HEK293 (cell line): ENCODE measurements around the gene HOXB9.

ENCODE experiments used
- CTCF ChIA-PET: fragments of 350-600 bp; formaldehyde crosslinking; extraction: SDS; loops from one replicate; lab custom pipeline; 2021; ENCODE audit warnings: antibody characterized with exemption; lab: Yijun Ruan, JAX
- POLR2A ChIA-PET: fragments of 300-600 bp; formaldehyde crosslinking; extraction: SDS; loops from one replicate; lab custom pipeline; 2020; ENCODE audit warnings: antibody characterized with exemption, inconsistent platforms; lab: Yijun Ruan, JAX
- H3K27ac ChIP-seq: fragments of 200-500 bp; sonication (Bioruptor generic); 2 replicates; pipeline ENCODE4 v1.5.1; 2014; ENCODE audit warnings: low read depth, low read length, control low read depth, inconsistent platforms; ENCODE audit errors: extremely low read depth
- H3K36me3 ChIP-seq, 2 experiments: fragments of 200-500 bp in 1 of 2; sonication (Bioruptor generic) in 1 of 2; 1 replicate in 1 of 2; 2 replicates in 1 of 2; pipeline ENCODE4 v1.5.1; 2014 to 2017; ENCODE audit warnings: inconsistent platforms in 2 of 2, low read length in 2 of 2; ENCODE audit not compliant: control insufficient read depth in 2 of 2, insufficient read depth in 1 of 2
- H3K4me1 ChIP-seq: fragments of 200-500 bp; sonication (Bioruptor generic); 2 replicates; pipeline ENCODE4 v1.5.1; 2014; ENCODE audit warnings: mild to moderate bottlenecking, low read length, inconsistent platforms; ENCODE audit not compliant: control insufficient read depth, insufficient read depth
- H3K4me3 ChIP-seq: 2 replicates; pipeline ENCODE4 v1.5.1; 2011; ENCODE audit warnings: low read depth, mild to moderate bottlenecking, control low read depth, low read length, moderate library complexity
- H3K9me3 ChIP-seq: fragments of 200-500 bp; sonication (Bioruptor generic); 2 replicates; pipeline ENCODE4 v1.5.1; 2014; ENCODE audit warnings: low read depth, low read length, inconsistent platforms; ENCODE audit not compliant: control insufficient read depth, insufficient read depth
- GLIS2 ChIP-seq: fragments of 450-650 bp; formaldehyde crosslinking; IDR thresholded peaks from 2 replicates; pipeline ENCODE4 v1.5.1; 2016; ENCODE audit warnings: missing biosample characterization, missing genetic modification characterization
- HOXA7 ChIP-seq: sonication (generic); formaldehyde crosslinking; IDR thresholded peaks from 2 replicates; pipeline ENCODE4 v1.8.1; 2022; ENCODE audit warnings: missing genetic modification reagents, borderline replicate concordance
- IKZF3 ChIP-seq: fragments of 450-650 bp; IDR thresholded peaks from 2 replicates; pipeline ENCODE4 v1.5.0; 2018; ENCODE audit warnings: missing biosample characterization, mild to moderate bottlenecking, missing genetic modification characterization, moderate library complexity
- PRDM6 ChIP-seq: fragments of 450-650 bp; formaldehyde crosslinking; IDR thresholded peaks from 2 replicates; pipeline ENCODE4 v1.5.1; 2017; ENCODE audit warnings: missing biosample characterization, missing genetic modification characterization
- ZBTB1 ChIP-seq: fragments of 450-650 bp; formaldehyde crosslinking; IDR thresholded peaks from 2 replicates; pipeline ENCODE4 v1.5.1; 2016; ENCODE audit warnings: missing biosample characterization, missing genetic modification characterization
- ZEB2 ChIP-seq: fragments of 450-650 bp; formaldehyde crosslinking; IDR thresholded peaks from 2 replicates; pipeline ENCODE4 v1.5.1; 2016; ENCODE audit warnings: missing biosample characterization, missing genetic modification characterization
- ZFP3 ChIP-seq: fragments of 450-650 bp; formaldehyde crosslinking; IDR thresholded peaks from 2 replicates; pipeline ENCODE4 v1.5.1; 2016; ENCODE audit warnings: low read depth, missing biosample characterization, missing genetic modification characterization
- ZFP69B ChIP-seq: fragments of 450-650 bp; formaldehyde crosslinking; IDR thresholded peaks from 2 replicates; pipeline ENCODE4 v1.5.1; 2016; ENCODE audit warnings: missing biosample characterization, missing genetic modification characterization
- ZNF121 ChIP-seq: fragments of 450-650 bp; formaldehyde crosslinking; IDR thresholded peaks from 2 replicates; pipeline ENCODE4 v1.5.1; 2016; ENCODE audit warnings: missing biosample characterization, missing genetic modification characterization
- ZNF148 ChIP-seq: fragments of 450-650 bp; formaldehyde crosslinking; IDR thresholded peaks from 2 replicates; pipeline ENCODE4 v1.5.0; 2017; ENCODE audit warnings: missing biosample characterization, missing genetic modification characterization, borderline replicate concordance
- ZNF174 ChIP-seq: fragments of 450-650 bp; formaldehyde crosslinking; IDR thresholded peaks from 2 replicates; pipeline ENCODE4 v1.5.0; 2017; ENCODE audit warnings: missing biosample characterization, mild to moderate bottlenecking, missing genetic modification characterization
- ZNF2 ChIP-seq: fragments of 450-650 bp; formaldehyde crosslinking; IDR thresholded peaks from 2 replicates; pipeline ENCODE4 v1.5.1; 2016; ENCODE audit warnings: missing biosample characterization, missing genetic modification characterization
- ZNF302 ChIP-seq: fragments of 450-650 bp; formaldehyde crosslinking; IDR thresholded peaks from 2 replicates; pipeline ENCODE4 v1.5.1; 2016; ENCODE audit warnings: missing biosample characterization, missing genetic modification characterization, low read depth
- ZNF341 ChIP-seq: fragments of 450-650 bp; formaldehyde crosslinking; IDR thresholded peaks from 2 replicates; pipeline ENCODE4; 2016; ENCODE audit warnings: low read depth, missing biosample characterization, missing genetic modification characterization
- ZNF354C ChIP-seq: fragments of 450-650 bp; formaldehyde crosslinking; IDR thresholded peaks from 2 replicates; pipeline ENCODE4 v1.5.1; 2016; ENCODE audit warnings: missing biosample characterization, missing genetic modification characterization, low read depth, borderline replicate concordance
- ZNF501 ChIP-seq: fragments of 450-650 bp; formaldehyde crosslinking; IDR thresholded peaks from 2 replicates; pipeline ENCODE4 v1.5.1; 2016; ENCODE audit warnings: missing biosample characterization, missing genetic modification characterization
- ZNF521 ChIP-seq: fragments of 450-650 bp; formaldehyde crosslinking; IDR thresholded peaks from 2 replicates; pipeline ENCODE4 v1.5.1; 2017; ENCODE audit warnings: missing biosample characterization, mild to moderate bottlenecking, missing genetic modification characterization
- ZNF544 ChIP-seq: fragments of 450-650 bp; formaldehyde crosslinking; IDR thresholded peaks from 2 replicates; pipeline ENCODE4 v1.5.0; 2017; ENCODE audit warnings: missing biosample characterization, missing genetic modification characterization
- ZNF549 ChIP-seq: fragments of 450-650 bp; IDR thresholded peaks from 2 replicates; pipeline ENCODE4 v1.5.1; 2018; ENCODE audit warnings: missing biosample characterization, missing genetic modification characterization, mild to moderate bottlenecking, inconsistent platforms, moderate library complexity
- ZNF707 ChIP-seq: fragments of 450-650 bp; formaldehyde crosslinking; IDR thresholded peaks from 2 replicates; pipeline ENCODE4 v1.5.1; 2016; ENCODE audit warnings: missing biosample characterization, missing genetic modification characterization
- ZNF768 ChIP-seq: fragments of 450-650 bp; formaldehyde crosslinking; IDR thresholded peaks from 2 replicates; pipeline ENCODE4 v1.5.1; 2018; ENCODE audit warnings: missing biosample characterization, mild to moderate bottlenecking, missing genetic modification characterization
- ZSCAN23 ChIP-seq: fragments of 450-650 bp; formaldehyde crosslinking; IDR thresholded peaks from 2 replicates; pipeline ENCODE4 v1.5.1; 2016; ENCODE audit warnings: missing biosample characterization, missing genetic modification characterization
- TF ChIP-seq, protein P1 (sequence below): fragments of 450-650 bp; formaldehyde crosslinking; IDR thresholded peaks from 2 replicates; pipeline ENCODE4 v1.5.1; 2016; ENCODE audit warnings: missing biosample characterization, missing genetic modification characterization
- TF ChIP-seq, protein P2 (sequence below): fragments of 450-650 bp; formaldehyde crosslinking; IDR thresholded peaks from 2 replicates; pipeline ENCODE4 v1.5.1; 2016; ENCODE audit warnings: missing biosample characterization, missing genetic modification characterization, borderline replicate concordance

HOXB9 gene

GRCh38 chr17:48620461-48621139 is 5.6 kb downstream of the HOXB9 start (continued):
- TF ChIP-seq ZNF121 (tag by site-specific recombination) (peak; percentile 83; the same call in 1 of the 2 replicates), IKZF3 (peak; percentile 21), ZFP69B (tag by site-specific recombination) (peak; percentile 78; the same call in 1 of the 2 replicates)

DNA sequence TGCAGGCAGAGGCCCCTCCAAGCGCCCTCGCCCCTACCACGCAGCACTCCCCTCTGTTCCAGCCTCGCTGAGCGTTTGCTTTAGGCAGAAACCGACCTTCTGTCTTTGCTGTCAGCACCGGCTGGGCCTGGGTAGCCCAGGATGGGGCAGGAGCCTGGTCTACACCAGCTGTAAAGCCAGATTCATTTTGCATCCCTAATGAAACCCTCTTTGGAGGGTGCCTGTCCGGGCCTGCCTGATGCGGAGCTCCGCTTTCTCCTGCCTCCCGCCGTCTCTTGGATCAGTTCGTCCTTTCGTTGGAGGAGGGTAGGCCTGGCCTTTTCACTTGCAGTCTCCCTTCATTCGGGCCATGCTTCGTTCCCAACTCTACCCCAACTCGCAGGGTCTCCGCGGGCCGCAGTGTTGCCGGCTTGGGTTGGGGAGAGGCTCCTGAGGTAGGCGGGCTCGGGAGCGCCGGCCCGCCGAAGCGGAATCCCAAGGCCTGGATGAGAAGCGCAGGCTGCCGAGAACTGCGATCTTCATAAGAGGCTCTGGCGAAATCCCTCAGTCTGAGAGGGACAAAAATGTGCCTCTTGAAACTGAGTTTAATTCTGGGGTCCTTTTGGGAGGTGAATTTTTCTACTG is 6.2 kb downstream of the HOXB9 start:
- ChIA-PET CTCF (interaction anchor here (0.7 to 2.7 kb wide), 7 partner anchors 19 to 442 kb away, joined by 3 to 7 read pairs (median 4); no protein-coding TSS in a partner anchor), POLR2A (interaction anchor here (0.6 kb wide), 1 partner anchor 729 kb away, joined by 3 read pairs; no protein-coding TSS in a partner anchor)
- peak overlapping the region; percentile 44 for H3K27ac ChIP-seq
- no peaks in the 10 kb centered on the region for H3K9me3 ChIP-seq
- peaks cover 0 to 26% of the 10 kb centered on the region in 2 experiments; a peak in 1 of 3 replicates for H3K36me3 ChIP-seq
- peaks cover 48% of the 10 kb centered on the region for H3K4me1 ChIP-seq
- H3K4me3 ChIP-seq, result no peak overlapping the region
- TF ChIP-seq ZNF549 (no peak), ZEB2 (tag by site-specific recombination) (peak; percentile 11; the same call in 1 of the 2 replicates), ZNF302 (tag by site-specific recombination) (no peak), ZNF354C (tag by site-specific recombination) (no peak), ZNF148 (tag by site-specific recombination) (no peak), ZNF768 (tag by site-specific recombination) (no peak), ZNF544 (tag by site-specific recombination) (no peak), ZBTB1 (tag by site-specific recombination) (no peak), ZNF501 (0 out of 2 replicates have a peak, but pooled peaks have one; percentile 40), PRDM6 (tag by site-specific recombination) (no peak), ZSCAN23 (tag by site-specific recombination) (no peak), HOXA7 (CRISPR knock-in tag) (no peak), ZNF341 (tag by site-specific recombination) (peak; percentile 27; the same call in 1 of the 2 replicates), ZFP3 (tag by site-specific recombination) (0 out of 2 replicates have a peak, but pooled peaks have one; percentile 8), GLIS2 (no peak), ZNF521 (tag by site-specific recombination) (no peak), ZNF2 (peak; percentile 85), ZNF707 (tag by site-specific recombination) (peak; percentile 23; the same call in 1 of the 2 replicates), ZNF174 (tag by site-specific recombination) (no peak)
- TF ChIP-seq, protein P1, sequence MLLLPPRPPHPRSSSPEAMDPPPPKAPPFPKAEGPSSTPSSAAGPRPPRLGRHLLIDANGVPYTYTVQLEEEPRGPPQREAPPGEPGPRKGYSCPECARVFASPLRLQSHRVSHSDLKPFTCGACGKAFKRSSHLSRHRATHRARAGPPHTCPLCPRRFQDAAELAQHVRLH, result no peak
- TF ChIP-seq, protein P2, sequence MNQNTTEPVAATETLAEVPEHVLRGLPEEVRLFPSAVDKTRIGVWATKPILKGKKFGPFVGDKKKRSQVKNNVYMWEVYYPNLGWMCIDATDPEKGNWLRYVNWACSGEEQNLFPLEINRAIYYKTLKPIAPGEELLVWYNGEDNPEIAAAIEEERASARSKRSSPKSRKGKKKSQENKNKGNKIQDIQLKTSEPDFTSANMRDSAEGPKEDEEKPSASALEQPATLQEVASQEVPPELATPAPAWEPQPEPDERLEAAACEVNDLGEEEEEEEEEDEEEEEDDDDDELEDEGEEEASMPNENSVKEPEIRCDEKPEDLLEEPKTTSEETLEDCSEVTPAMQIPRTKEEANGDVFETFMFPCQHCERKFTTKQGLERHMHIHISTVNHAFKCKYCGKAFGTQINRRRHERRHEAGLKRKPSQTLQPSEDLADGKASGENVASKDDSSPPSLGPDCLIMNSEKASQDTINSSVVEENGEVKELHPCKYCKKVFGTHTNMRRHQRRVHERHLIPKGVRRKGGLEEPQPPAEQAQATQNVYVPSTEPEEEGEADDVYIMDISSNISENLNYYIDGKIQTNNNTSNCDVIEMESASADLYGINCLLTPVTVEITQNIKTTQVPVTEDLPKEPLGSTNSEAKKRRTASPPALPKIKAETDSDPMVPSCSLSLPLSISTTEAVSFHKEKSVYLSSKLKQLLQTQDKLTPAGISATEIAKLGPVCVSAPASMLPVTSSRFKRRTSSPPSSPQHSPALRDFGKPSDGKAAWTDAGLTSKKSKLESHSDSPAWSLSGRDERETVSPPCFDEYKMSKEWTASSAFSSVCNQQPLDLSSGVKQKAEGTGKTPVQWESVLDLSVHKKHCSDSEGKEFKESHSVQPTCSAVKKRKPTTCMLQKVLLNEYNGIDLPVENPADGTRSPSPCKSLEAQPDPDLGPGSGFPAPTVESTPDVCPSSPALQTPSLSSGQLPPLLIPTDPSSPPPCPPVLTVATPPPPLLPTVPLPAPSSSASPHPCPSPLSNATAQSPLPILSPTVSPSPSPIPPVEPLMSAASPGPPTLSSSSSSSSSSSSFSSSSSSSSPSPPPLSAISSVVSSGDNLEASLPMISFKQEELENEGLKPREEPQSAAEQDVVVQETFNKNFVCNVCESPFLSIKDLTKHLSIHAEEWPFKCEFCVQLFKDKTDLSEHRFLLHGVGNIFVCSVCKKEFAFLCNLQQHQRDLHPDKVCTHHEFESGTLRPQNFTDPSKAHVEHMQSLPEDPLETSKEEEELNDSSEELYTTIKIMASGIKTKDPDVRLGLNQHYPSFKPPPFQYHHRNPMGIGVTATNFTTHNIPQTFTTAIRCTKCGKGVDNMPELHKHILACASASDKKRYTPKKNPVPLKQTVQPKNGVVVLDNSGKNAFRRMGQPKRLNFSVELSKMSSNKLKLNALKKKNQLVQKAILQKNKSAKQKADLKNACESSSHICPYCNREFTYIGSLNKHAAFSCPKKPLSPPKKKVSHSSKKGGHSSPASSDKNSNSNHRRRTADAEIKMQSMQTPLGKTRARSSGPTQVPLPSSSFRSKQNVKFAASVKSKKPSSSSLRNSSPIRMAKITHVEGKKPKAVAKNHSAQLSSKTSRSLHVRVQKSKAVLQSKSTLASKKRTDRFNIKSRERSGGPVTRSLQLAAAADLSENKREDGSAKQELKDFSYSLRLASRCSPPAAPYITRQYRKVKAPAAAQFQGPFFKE, result no peak
